BLaER1 treated with 17β-estradiol and CSF1 and Interleukin-3, amounts not matched to agents 10 nM and 100 nM (cell line): ENCODE results near the gene PSMB7.

Experiments
- H3K27ac ChIP-seq, 11 experiments: shearing (Covaris generic); formaldehyde crosslinking; 2 replicates each; pipeline ENCODE4 v1.8.1; 2022
- H3K27me3 ChIP-seq, 11 experiments: shearing (Covaris generic); formaldehyde crosslinking; 2 replicates each; pipeline ENCODE4 v1.8.1; 2022
- H3K36me3 ChIP-seq, 11 experiments: shearing (Covaris generic); formaldehyde crosslinking; 2 replicates each; pipeline ENCODE4 v1.8.1; 2022
- H3K4me1 ChIP-seq, 10 experiments: shearing (Covaris generic); formaldehyde crosslinking; 2 replicates each; pipeline ENCODE4 v1.8.1; 2022
- H3K4me2 ChIP-seq, 11 experiments: shearing (Covaris generic); formaldehyde crosslinking; 2 replicates each; pipeline ENCODE4 v1.8.1; 2022
- H3K4me3 ChIP-seq, 10 experiments: shearing (Covaris generic); formaldehyde crosslinking; 2 replicates each; pipeline ENCODE4 v1.8.1; 2022
- H3K9ac ChIP-seq, 11 experiments: shearing (Covaris generic); formaldehyde crosslinking; 2 replicates each; pipeline ENCODE4 v1.8.1; 2022
- H3K9me3 ChIP-seq, 11 experiments: shearing (Covaris generic); formaldehyde crosslinking; replicated peaks in 1 of 11; 2 replicates each; pipeline ENCODE4 v1.8.1; 2022
- H4K20me1 ChIP-seq, 11 experiments: shearing (Covaris generic); formaldehyde crosslinking; 2 replicates each; pipeline ENCODE4 v1.8.1; 2022
- Cebpa-rat ChIP-seq, 11 experiments: shearing (Covaris generic); IDR thresholded peaks; 2 replicates each; pipeline ENCODE4 v1.8.1; 2022

PSMB7 gene

GRCh38 chr9:124307379-124308030 is 107.7 kb downstream of the PSMB7 start:
- peak overlapping the region in 6 of 11 experiments; percentile 4 to 71 (median 12); a peak in 3 of 22 replicates for H3K4me2 ChIP-seq
- no peak for TF ChIP-seq Cebpa-rat (IDR thresholded peaks at IDR 0.05)
- no peak overlapping the region for H3K4me3 ChIP-seq
- H3K27ac ChIP-seq, result peak overlapping the region in 6 of 11 experiments; percentile 13 to 66 (median 48); a peak in 10 of 22 replicates
- peaks cover 21 to 43% (median 34%) of the 10 kb centered on the region in 10 experiments for H3K4me1 ChIP-seq
- H3K9ac ChIP-seq, result no peak overlapping the region; a peak in 2 of 22 replicates
- no peaks in the 10 kb centered on the region for H3K9me3 ChIP-seq
- peaks cover 53 to 99% (median 90%) of the 10 kb centered on the region in 11 experiments; a peak in 21 of 22 replicates for H4K20me1 ChIP-seq
- H3K36me3 ChIP-seq, result peaks cover 45 to 87% (median 70%) of the 10 kb centered on the region in 11 experiments
- no peaks in the 10 kb centered on the region for H3K27me3 ChIP-seq

- peaks cover 55 to 87% (median 73%) of the 10 kb centered on the region in 11 experiments for H3K36me3 ChIP-seq
- H4K20me1 ChIP-seq, result peaks cover 58 to 99% (median 92%) of the 10 kb centered on the region in 11 experiments
- H3K4me2 ChIP-seq, result peak overlapping the region; percentile 5 to 83 (median 64); a peak in 21 of 22 replicates
- no peaks in the 10 kb centered on the region for H3K27me3 ChIP-seq
- H3K4me1 ChIP-seq, result peaks cover 21 to 52% (median 37%) of the 10 kb centered on the region in 10 experiments
- peak overlapping the region in 7 of 11 experiments; percentile 1 to 50 (median 34); a peak in 11 of 22 replicates for H3K27ac ChIP-seq
- no peak overlapping the region for H3K4me3 ChIP-seq
- H3K9me3 ChIP-seq, result no peaks in the 10 kb centered on the region
- peak overlapping the region in 1 of 11 experiments; percentile 3; a peak in 2 of 22 replicates for H3K9ac ChIP-seq
- TF ChIP-seq Cebpa-rat (IDR thresholded peaks at IDR 0.05), result no peak
Measured at GRCh38 chr9:124306098-124306735, 109.0 kb downstream of the PSMB7 start.

GRCh38 chr9:124304285-124304684 is 111.0 kb downstream of the PSMB7 start:
- Histone ChIP-seq H3K27ac (no peak overlapping the region), H3K27me3 (no peaks in the 10 kb centered on the region), H3K9ac (no peak overlapping the region), H3K4me2 (peak overlapping the region in 2 of 11 experiments; percentile 7 to 8; a peak in 2 of 22 replicates), H3K9me3 (no peaks in the 10 kb centered on the region), H3K4me1 (peaks cover 35 to 71% (median 56%) of the 10 kb centered on the region in 10 experiments), H3K36me3 (peaks cover 50 to 70% (median 58%) of the 10 kb centered on the region in 11 experiments), H4K20me1 (peaks cover 71 to 99% (median 92%) of the 10 kb centered on the region in 11 experiments), H3K4me3 (no peak overlapping the region)
- TF ChIP-seq Cebpa-rat (IDR thresholded peaks at IDR 0.05), result no peak

GRCh38 chr9:124303762-124304161 is 111.5 kb downstream of the PSMB7 start:
- peaks cover 71 to 99% (median 92%) of the 10 kb centered on the region in 11 experiments for H4K20me1 ChIP-seq
- no peak overlapping the region for H3K4me3 ChIP-seq
- peak overlapping the region in 2 of 11 experiments; percentile 7 to 8; a peak in 1 of 22 replicates for H3K4me2 ChIP-seq
- no peak overlapping the region for H3K9ac ChIP-seq
- H3K4me1 ChIP-seq, result peaks cover 40 to 77% (median 61%) of the 10 kb centered on the region in 10 experiments
- no peaks in the 10 kb centered on the region for H3K27me3 ChIP-seq
- peaks cover 45 to 65% (median 53%) of the 10 kb centered on the region in 11 experiments for H3K36me3 ChIP-seq
- TF ChIP-seq Cebpa-rat (IDR thresholded peaks at IDR 0.05), result no peak
- H3K9me3 ChIP-seq, result no peaks in the 10 kb centered on the region
- no peak overlapping the region for H3K27ac ChIP-seq
